ENCODE data around the gene LCAT.

- TF ChIP-seq CTCF (IDR thresholded peaks at IDR 0.05; ENCODE audit: insufficient read depth, low read length) (no peak), POLR2AphosphoS5 (IDR thresholded peaks at IDR 0.05; ENCODE audit: low read depth) (no peak)
These were observed 46.1 kb upstream of the LCAT start for GRCh38 chr16:67990018-67990386.
